GM12878 (cell line): ENCODE results near the gene CEP19. TPM values are rescaled to one million over a fixed set of nuclear protein-coding genes. Genes with fewer than 3 reads are reported as not detected.

Experiments
- CBX5 ChIP-seq: sonication (generic); IDR thresholded peaks from 2 replicates; pipeline ENCODE4 v1.6.1; 2016; ENCODE audit warnings: low read depth, moderate library complexity, mild to moderate bottlenecking, inconsistent platforms
- EGR1 ChIP-seq, 2 experiments: IDR thresholded peaks; 1 replicate in 1 of 2; 2 replicates in 1 of 2; pipeline ENCODE4 v1.6.1; 2011 to 2012; ENCODE audit warnings: low read depth in 2 of 2, low read length in 2 of 2, borderline replicate concordance in 1 of 2, mild to moderate bottlenecking in 1 of 2, moderate library complexity in 1 of 2
- HCFC1 ChIP-seq: fragments of 150-350 bp; IDR thresholded peaks from 2 replicates; pipeline ENCODE4 v1.6.1; 2014; ENCODE audit warnings: low read length
- IKZF2 ChIP-seq, 2 experiments: fragments of 450-650 bp; IDR thresholded peaks; 2 replicates each; pipeline ENCODE4 v1.6.1; 2017; ENCODE audit warnings: mild to moderate bottlenecking in 2 of 2, moderate library complexity in 2 of 2
- JUND ChIP-seq: IDR thresholded peaks from 2 replicates; pipeline ENCODE4 v1.6.1; 2012; ENCODE audit warnings: low read depth, mild to moderate bottlenecking, low read length, improper control_type of control experiment, moderate library complexity
- MEF2B ChIP-seq: fragments of 450-650 bp; IDR thresholded peaks from 2 replicates; pipeline ENCODE4 v1.6.1; 2018; ENCODE audit warnings: mild to moderate bottlenecking, moderate library complexity; ENCODE audit not compliant: partially characterized antibody, poor library complexity, severe bottlenecking
- MXI1 ChIP-seq: fragments of 150-350 bp; IDR thresholded peaks from 2 replicates; pipeline ENCODE4 v1.6.1; 2011; ENCODE audit warnings: low read depth, mild to moderate bottlenecking, inconsistent platforms, low read length, improper control_type of control experiment
- NFYB ChIP-seq: IDR thresholded peaks from 2 replicates; pipeline ENCODE4 v1.6.1; 2011; ENCODE audit warnings: low read depth, mild to moderate bottlenecking, low read length, improper control_type of control experiment, moderate library complexity; ENCODE audit not compliant: insufficient read depth
- NR2F1 ChIP-seq: fragments of 450-650 bp; conservative IDR thresholded peaks from 2 replicates; pipeline ENCODE4 v1.6.1; 2017; ENCODE audit warnings: mild to moderate bottlenecking
- RAD21 ChIP-seq: IDR thresholded peaks from 2 replicates; pipeline ENCODE4 v1.6.1; 2011; ENCODE audit warnings: mild to moderate bottlenecking, low read depth, low read length, moderate library complexity; ENCODE audit not compliant: insufficient read depth
- RB1 ChIP-seq: fragments of 450-650 bp; formaldehyde crosslinking; IDR thresholded peaks from 2 replicates; pipeline ENCODE4 v1.6.1; 2017; ENCODE audit warnings: mild to moderate bottlenecking, borderline replicate concordance
- SP1 ChIP-seq: IDR thresholded peaks from one replicate; pipeline ENCODE4 v1.6.1; 2011; ENCODE audit warnings: low read depth, low read length
- SRF ChIP-seq, 2 experiments: IDR thresholded peaks; 2 replicates each; pipeline ENCODE4 v1.6.1; 2011; ENCODE audit warnings: low read depth in 2 of 2, low read length in 2 of 2, mild to moderate bottlenecking in 1 of 2, moderate library complexity in 1 of 2
- STAT3 ChIP-seq: IDR thresholded peaks from 2 replicates; pipeline ENCODE4 v1.6.1; 2011; ENCODE audit warnings: low read depth, low read length, improper control_type of control experiment
- TAF1 ChIP-seq: IDR thresholded peaks from 2 replicates; pipeline ENCODE4 v1.6.1; 2011; ENCODE audit warnings: mild to moderate bottlenecking, low read depth, low read length, borderline replicate concordance
- TCF7 ChIP-seq: IDR thresholded peaks from 2 replicates; pipeline ENCODE4 v1.6.1; 2014; ENCODE audit warnings: antibody characterized with exemption, borderline replicate concordance
- ZNF207 ChIP-seq: fragments of 450-650 bp; IDR thresholded peaks from 2 replicates; pipeline ENCODE4 v1.6.1; 2014; ENCODE audit warnings: antibody characterized with exemption, mild to moderate bottlenecking, borderline replicate concordance
- ZNF622 ChIP-seq: fragments of 450-650 bp; IDR thresholded peaks from 2 replicates; pipeline ENCODE4 v1.6.1; 2017; ENCODE audit warnings: mild to moderate bottlenecking, inconsistent platforms
- polyA plus RNA-seq, 11 experiments: library from polyadenylated mRNA; depleted of rRNA in 4 of 11; unstranded in 6 of 11; stranded (reverse) in 5 of 11; fragments of >200 nt; fragmentation: Nextera tagmentation in 4 of 11; fragmentation: Illumina TruSeq in 1 of 11; extraction: Ambion mirVana in 4 of 11; extraction: Trizol in 1 of 11; gene quantifications; 1 replicate in 1 of 11; 2 replicates in 10 of 11; pipeline versions ENCODE4 v1.2.1 to v1.2.3, GENCODE V29; 2011 to 2016; ENCODE audit warnings: inconsistent platforms in 2 of 11, missing spikeins in 2 of 11, low read depth in 1 of 11
- total RNA-seq, 4 experiments: library from RNA; depleted of rRNA in 3 of 4; stranded (reverse); fragments of >200 nt in 3 of 4; fragmentation: Illumina TruSeq in 1 of 4; extraction: Trizol in 1 of 4; gene quantifications; 2 replicates each; pipeline versions ENCODE4 v1.2.1 to v1.2.3, GENCODE V29; 2013 to 2021
- TF ChIP-seq, protein P1 (sequence below): IDR thresholded peaks from 2 replicates; pipeline ENCODE4 v1.6.1; 2011; ENCODE audit warnings: low read depth, mild to moderate bottlenecking, low read length, moderate library complexity, borderline replicate concordance; ENCODE audit errors: extremely low read depth
- TF ChIP-seq, protein P2 (sequence below): IDR thresholded peaks from 2 replicates; pipeline ENCODE4 v1.6.1; 2011; ENCODE audit warnings: low read depth, low read length, improper control_type of control experiment, borderline replicate concordance
- TF ChIP-seq, protein P3 (sequence below): fragments of 450-650 bp; IDR thresholded peaks from 2 replicates; pipeline ENCODE4 v1.6.1; 2016; ENCODE audit warnings: mild to moderate bottlenecking, moderate library complexity, borderline replicate concordance
- TF ChIP-seq, protein P4 (sequence below): IDR thresholded peaks from 2 replicates; pipeline ENCODE4 v1.6.1; 2012; ENCODE audit warnings: low read depth, low read length, improper control_type of control experiment
- TF ChIP-seq, protein P5 (sequence below): IDR thresholded peaks from 2 replicates; pipeline ENCODE4 v1.6.1; 2011; ENCODE audit warnings: borderline replicate concordance, low read depth, mild to moderate bottlenecking, moderate library complexity, low read length; ENCODE audit not compliant: insufficient read depth, poor library complexity, severe bottlenecking

CEP19 gene
- total and polyA plus RNA-seq, 10 of the 15 experiments (the other 5 are each of a cell fraction or from before 2014, with no cell fraction given) = 1.9 to 5.9 (median 2.7) TPM

DNA sequence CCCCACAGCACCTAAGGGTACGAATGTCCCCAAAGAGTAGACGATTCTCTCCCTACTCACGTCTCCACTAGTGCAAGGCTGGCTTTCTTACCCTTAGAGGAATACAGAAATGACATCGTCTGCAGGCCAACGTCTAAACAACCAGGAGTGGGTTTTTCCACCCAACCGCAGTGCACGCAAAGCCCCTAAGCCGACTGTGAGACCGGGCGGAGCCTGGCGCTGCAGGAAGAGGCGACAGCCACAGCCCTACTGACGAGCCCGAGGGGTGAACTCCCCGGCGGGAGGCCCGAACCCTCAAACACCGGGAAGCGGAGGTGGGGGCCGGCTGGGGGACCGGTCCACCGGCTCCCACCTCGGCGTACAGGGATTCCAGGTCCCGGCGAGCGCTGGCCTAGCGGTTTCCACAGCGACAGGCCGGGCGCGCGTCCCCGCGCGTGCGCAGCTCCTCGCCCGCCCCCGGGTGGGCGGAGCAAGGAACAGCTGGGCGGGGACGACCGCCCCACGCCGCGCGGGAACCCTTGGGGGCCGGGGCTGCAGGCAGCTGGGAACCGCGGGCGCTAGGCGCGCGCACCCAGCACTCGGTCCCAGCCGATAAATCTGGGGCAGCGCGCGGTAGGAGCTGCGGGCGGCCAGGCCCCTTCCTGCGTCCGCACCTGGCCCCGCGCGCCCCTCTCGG lies at the start of gene CEP19, which contains the start of gene PIGX (continued):
- TF ChIP-seq ZNF207 (peak; percentile 66; the same call in 1 of the 2 replicates), IKZF2 (IDR thresholded peaks at IDR 0.05) (peak; percentile 90 to 91), MXI1 (peak; percentile 91), RB1 (peak; percentile 98), TAF1 (0 out of 2 replicates have a peak, but pooled peaks have one; percentile 38), MEF2B (peak; percentile 70), TCF7 (no peak), JUND (no peak), SP1 (no peak), STAT3 (no peak), NR2F1 (0 out of 2 replicates have a peak, but pooled peaks have one; percentile 67), NFYB (no peak), ZNF622 (no peak), CBX5 (no peak; the same call in 1 of the 2 replicates), EGR1 (IDR thresholded peaks at IDR 0.05; ENCODE audit: borderline replicate concordance in 1 of 2, low read depth in 2 of 2, low read length in 2 of 2) (peak in 1 of 2 experiments; percentile 100; a peak in 2 of 3 replicates), HCFC1 (no peak), RAD21 (no peak), SRF (IDR thresholded peaks at IDR 0.05; ENCODE audit: low read depth in 2 of 2, low read length in 2 of 2) (0 out of 4 replicates have a peak, but pooled peaks of 1 of the 2 experiments have one; percentile 5)
- TF ChIP-seq, protein P1, sequence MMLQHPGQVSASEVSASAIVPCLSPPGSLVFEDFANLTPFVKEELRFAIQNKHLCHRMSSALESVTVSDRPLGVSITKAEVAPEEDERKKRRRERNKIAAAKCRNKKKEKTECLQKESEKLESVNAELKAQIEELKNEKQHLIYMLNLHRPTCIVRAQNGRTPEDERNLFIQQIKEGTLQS = no peak
- TF ChIP-seq, protein P2, sequence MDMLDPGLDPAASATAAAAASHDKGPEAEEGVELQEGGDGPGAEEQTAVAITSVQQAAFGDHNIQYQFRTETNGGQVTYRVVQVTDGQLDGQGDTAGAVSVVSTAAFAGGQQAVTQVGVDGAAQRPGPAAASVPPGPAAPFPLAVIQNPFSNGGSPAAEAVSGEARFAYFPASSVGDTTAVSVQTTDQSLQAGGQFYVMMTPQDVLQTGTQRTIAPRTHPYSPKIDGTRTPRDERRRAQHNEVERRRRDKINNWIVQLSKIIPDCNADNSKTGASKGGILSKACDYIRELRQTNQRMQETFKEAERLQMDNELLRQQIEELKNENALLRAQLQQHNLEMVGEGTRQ = no peak
- TF ChIP-seq, protein P3, sequence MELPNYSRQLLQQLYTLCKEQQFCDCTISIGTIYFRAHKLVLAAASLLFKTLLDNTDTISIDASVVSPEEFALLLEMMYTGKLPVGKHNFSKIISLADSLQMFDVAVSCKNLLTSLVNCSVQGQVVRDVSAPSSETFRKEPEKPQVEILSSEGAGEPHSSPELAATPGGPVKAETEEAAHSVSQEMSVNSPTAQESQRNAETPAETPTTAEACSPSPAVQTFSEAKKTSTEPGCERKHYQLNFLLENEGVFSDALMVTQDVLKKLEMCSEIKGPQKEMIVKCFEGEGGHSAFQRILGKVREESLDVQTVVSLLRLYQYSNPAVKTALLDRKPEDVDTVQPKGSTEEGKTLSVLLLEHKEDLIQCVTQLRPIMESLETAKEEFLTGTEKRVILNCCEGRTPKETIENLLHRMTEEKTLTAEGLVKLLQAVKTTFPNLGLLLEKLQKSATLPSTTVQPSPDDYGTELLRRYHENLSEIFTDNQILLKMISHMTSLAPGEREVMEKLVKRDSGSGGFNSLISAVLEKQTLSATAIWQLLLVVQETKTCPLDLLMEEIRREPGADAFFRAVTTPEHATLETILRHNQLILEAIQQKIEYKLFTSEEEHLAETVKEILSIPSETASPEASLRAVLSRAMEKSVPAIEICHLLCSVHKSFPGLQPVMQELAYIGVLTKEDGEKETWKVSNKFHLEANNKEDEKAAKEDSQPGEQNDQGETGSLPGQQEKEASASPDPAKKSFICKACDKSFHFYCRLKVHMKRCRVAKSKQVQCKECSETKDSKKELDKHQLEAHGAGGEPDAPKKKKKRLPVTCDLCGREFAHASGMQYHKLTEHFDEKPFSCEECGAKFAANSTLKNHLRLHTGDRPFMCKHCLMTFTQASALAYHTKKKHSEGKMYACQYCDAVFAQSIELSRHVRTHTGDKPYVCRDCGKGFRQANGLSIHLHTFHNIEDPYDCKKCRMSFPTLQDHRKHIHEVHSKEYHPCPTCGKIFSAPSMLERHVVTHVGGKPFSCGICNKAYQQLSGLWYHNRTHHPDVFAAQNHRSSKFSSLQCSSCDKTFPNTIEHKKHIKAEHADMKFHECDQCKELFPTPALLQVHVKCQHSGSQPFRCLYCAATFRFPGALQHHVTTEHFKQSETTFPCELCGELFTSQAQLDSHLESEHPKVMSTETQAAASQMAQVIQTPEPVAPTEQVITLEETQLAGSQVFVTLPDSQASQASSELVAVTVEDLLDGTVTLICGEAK = no peak
- TF ChIP-seq, protein P4, sequence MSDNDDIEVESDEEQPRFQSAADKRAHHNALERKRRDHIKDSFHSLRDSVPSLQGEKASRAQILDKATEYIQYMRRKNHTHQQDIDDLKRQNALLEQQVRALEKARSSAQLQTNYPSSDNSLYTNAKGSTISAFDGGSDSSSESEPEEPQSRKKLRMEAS = no peak
- TF ChIP-seq, protein P5, sequence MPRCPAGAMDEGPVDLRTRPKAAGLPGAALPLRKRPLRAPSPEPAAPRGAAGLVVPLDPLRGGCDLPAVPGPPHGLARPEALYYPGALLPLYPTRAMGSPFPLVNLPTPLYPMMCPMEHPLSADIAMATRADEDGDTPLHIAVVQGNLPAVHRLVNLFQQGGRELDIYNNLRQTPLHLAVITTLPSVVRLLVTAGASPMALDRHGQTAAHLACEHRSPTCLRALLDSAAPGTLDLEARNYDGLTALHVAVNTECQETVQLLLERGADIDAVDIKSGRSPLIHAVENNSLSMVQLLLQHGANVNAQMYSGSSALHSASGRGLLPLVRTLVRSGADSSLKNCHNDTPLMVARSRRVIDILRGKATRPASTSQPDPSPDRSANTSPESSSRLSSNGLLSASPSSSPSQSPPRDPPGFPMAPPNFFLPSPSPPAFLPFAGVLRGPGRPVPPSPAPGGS = no peak
